WTC11 (cell line): ENCODE data around the gene RASGRF2. TPM values are rescaled to one million over a fixed set of nuclear protein-coding genes. Genes with fewer than 3 reads are reported as not detected.

Experiments
- ATAC-seq: fragments of 200-7000 bp; cut with Tn5 transposase; 2 replicates; pipeline ENCODE4 v1.10.0; 2021; ENCODE audit warnings: mild to moderate bottlenecking, moderate library complexity
- CTCF ChIA-PET: fragments of 300-600 bp; sonication (Branson Sonifier 250); formaldehyde crosslinking; loops from one replicate; lab custom pipeline; 2021; ENCODE audit warnings: antibody characterized with exemption; lab: Charles Lee
- POLR2A ChIA-PET: fragments of 350-600 bp; sonication (Branson Sonifier 250); formaldehyde crosslinking; loops from one replicate; lab custom pipeline; 2021; ENCODE audit warnings: antibody characterized with exemption; lab: Charles Lee
- DNase-seq: peaks from one replicate; pipeline ENCODE4 v3.0.0; 2021; ENCODE audit warnings: low spot score
- H3K27ac Mint-ChIP-seq: 2 replicates; pipeline ENCODE4 v1.8.0; 2021; ENCODE audit warnings: mixed read lengths
- H3K27me3 Mint-ChIP-seq: 2 replicates; pipeline ENCODE4 v1.8.0; 2021; ENCODE audit warnings: low read depth, mild to moderate bottlenecking, moderate library complexity, mixed read lengths
- H3K36me3 Mint-ChIP-seq: 2 replicates; pipeline ENCODE4 v1.8.0; 2021; ENCODE audit warnings: mixed read lengths
- H3K4me1 Mint-ChIP-seq: 2 replicates; pipeline ENCODE4 v1.8.0; 2022; ENCODE audit warnings: mixed read lengths
- H3K4me3 Mint-ChIP-seq: 2 replicates; pipeline ENCODE4 v1.8.0; 2021; ENCODE audit warnings: mild to moderate bottlenecking, moderate library complexity, mixed read lengths
- H3K9me3 Mint-ChIP-seq: 2 replicates; pipeline ENCODE4 v1.8.0; 2021; ENCODE audit warnings: mixed read lengths
- ATF1 ChIP-seq: sonication (generic); formaldehyde crosslinking; IDR thresholded peaks from 2 replicates; pipeline ENCODE4 v1.8.1; 2023; ENCODE audit warnings: mild to moderate bottlenecking, moderate library complexity, missing genetic modification reagents
- EMX1 ChIP-seq: fragments of 250-450 bp; sonication (Bioruptor Pico); IDR thresholded peaks from 2 replicates; pipeline ENCODE4 v1.8.0; 2021; ENCODE audit warnings: mild to moderate bottlenecking
- ESRRA ChIP-seq: sonication (generic); formaldehyde crosslinking; IDR thresholded peaks from 2 replicates; pipeline ENCODE4 v1.8.1; 2022; ENCODE audit warnings: mild to moderate bottlenecking, missing genetic modification reagents, borderline replicate concordance
- GABPB1 ChIP-seq: sonication (generic); formaldehyde crosslinking; IDR thresholded peaks from 2 replicates; pipeline ENCODE4 v1.8.1; 2023; ENCODE audit warnings: mild to moderate bottlenecking, missing genetic modification reagents
- JUN ChIP-seq: sonication (generic); formaldehyde crosslinking; IDR thresholded peaks from 2 replicates; pipeline ENCODE4 v1.8.0; 2023; ENCODE audit warnings: mild to moderate bottlenecking, missing genetic modification reagents
- NFATC4 ChIP-seq: fragments of 250-450 bp; sonication (Bioruptor Pico); IDR thresholded peaks from 2 replicates; pipeline ENCODE4 v1.9.0; 2021; ENCODE audit warnings: mild to moderate bottlenecking
- NR1H2 ChIP-seq: sonication (generic); formaldehyde crosslinking; IDR thresholded peaks from 2 replicates; pipeline ENCODE4 v1.9.0; 2021; ENCODE audit warnings: mild to moderate bottlenecking, moderate library complexity, missing genetic modification reagents
- NR3C1 ChIP-seq: sonication (generic); formaldehyde crosslinking; conservative IDR thresholded peaks from 2 replicates; pipeline ENCODE4 v1.8.1; 2023; ENCODE audit warnings: low read depth, mild to moderate bottlenecking, missing genetic modification reagents
- RELA ChIP-seq: sonication (generic); formaldehyde crosslinking; IDR thresholded peaks from 2 replicates; pipeline ENCODE4 v1.8.1; 2022; ENCODE audit warnings: missing genetic modification reagents, mild to moderate bottlenecking, borderline replicate concordance
- TCF7 ChIP-seq: sonication (generic); formaldehyde crosslinking; IDR thresholded peaks from 2 replicates; pipeline ENCODE4 v1.8.0; 2022; ENCODE audit warnings: mild to moderate bottlenecking, low read depth, missing genetic modification reagents, moderate library complexity
- TEAD4 ChIP-seq: sonication (generic); formaldehyde crosslinking; IDR thresholded peaks from 2 replicates; pipeline ENCODE4 v1.8.0; 2022; ENCODE audit warnings: mild to moderate bottlenecking, missing genetic modification reagents
- ZNF317 ChIP-seq: sonication (generic); formaldehyde crosslinking; IDR thresholded peaks from 2 replicates; pipeline ENCODE4 v1.8.1; 2023; ENCODE audit warnings: low read depth, mild to moderate bottlenecking, moderate library complexity, missing genetic modification reagents, borderline replicate concordance
- ZNF671 ChIP-seq: fragments of 250-450 bp; sonication (Bioruptor Pico); IDR thresholded peaks from 2 replicates; pipeline ENCODE4 v1.8.0; 2021; ENCODE audit warnings: mild to moderate bottlenecking
- total RNA-seq: library from RNA; stranded (reverse); gene quantifications from 3 replicates; pipeline ENCODE4 v1.2.3, GENCODE V29; 2021
- TF ChIP-seq, protein P1 (sequence below): sonication (generic); formaldehyde crosslinking; IDR thresholded peaks from 2 replicates; pipeline ENCODE4 v1.8.0; 2022; ENCODE audit warnings: missing genetic modification reagents
- TF ChIP-seq, protein P2 (sequence below): sonication (generic); formaldehyde crosslinking; IDR thresholded peaks from 2 replicates; pipeline ENCODE4 v1.8.1; 2022; ENCODE audit warnings: low read depth, mild to moderate bottlenecking, moderate library complexity, missing genetic modification reagents, borderline replicate concordance
- TF ChIP-seq, protein P3 (sequence below): sonication (generic); formaldehyde crosslinking; IDR thresholded peaks from 2 replicates; pipeline ENCODE4 v1.8.1; 2022; ENCODE audit warnings: missing genetic modification reagents, borderline replicate concordance
- TF ChIP-seq, protein P4 (sequence below): fragments of 200-600 bp; IDR thresholded peaks from 2 replicates; pipeline ENCODE4 v1.8.0; 2022; ENCODE audit warnings: antibody characterized with exemption
- TF ChIP-seq, protein P5 (sequence below): fragments of 250-450 bp; sonication (Bioruptor Pico); IDR thresholded peaks from 2 replicates; pipeline ENCODE4 v1.8.0; 2021; ENCODE audit warnings: mild to moderate bottlenecking

Gene RASGRF2
- total RNA-seq, 1 experiment from 2014 or later = 17.6 TPM

DNA sequence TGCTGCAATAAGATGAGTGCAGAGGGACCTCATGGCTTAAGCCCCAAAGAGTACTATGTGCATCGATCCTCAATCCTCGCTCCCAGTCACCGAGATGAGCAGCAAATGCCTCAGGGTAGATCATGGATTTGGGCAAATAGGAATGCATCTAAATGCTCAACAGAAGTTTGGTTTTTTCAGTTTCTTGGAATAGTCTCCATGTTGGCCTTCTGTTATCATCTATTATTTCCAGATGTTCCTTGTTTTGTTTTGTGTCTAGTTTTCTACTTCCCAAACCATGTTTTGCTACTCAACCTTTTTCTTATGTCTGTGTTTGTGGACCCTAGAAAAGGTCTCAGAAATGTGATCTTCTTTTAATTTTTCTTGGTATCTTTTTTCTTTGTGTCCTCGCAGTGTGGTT lies 43.5 kb upstream of the RASGRF2 start:
- ChIA-PET POLR2A (no interaction called here), CTCF (interaction anchor here (1.1 kb wide), 1 partner anchor 19 kb away, joined by 3 read pairs; no protein-coding TSS in a partner anchor)
- Mint-ChIP-seq H3K4me1 (peaks cover 15% of the 10 kb centered on the region), H3K27ac (no peak overlapping the region), H3K36me3 (peaks cover 6% of the 10 kb centered on the region; the same call in 1 of the 2 replicates), H3K4me3 (no peak overlapping the region), H3K27me3 (no peaks in the 10 kb centered on the region), H3K9me3 (peaks cover 18% of the 10 kb centered on the region)
- TF ChIP-seq ZNF317 (CRISPR knock-in tag) (no peak), GABPB1 (CRISPR knock-in tag) (no peak), ZNF671 (CRISPR knock-in tag) (no peak), NR1H2 (CRISPR knock-in tag) (no peak), NFATC4 (CRISPR knock-in tag) (no peak), NR3C1 (CRISPR knock-in tag) (no peak), EMX1 (CRISPR knock-in tag) (no peak), ESRRA (CRISPR knock-in tag) (no peak), TEAD4 (CRISPR knock-in tag) (no peak), TCF7 (CRISPR knock-in tag) (no peak), ATF1 (CRISPR knock-in tag) (no peak), RELA (CRISPR knock-in tag) (no peak), JUN (CRISPR knock-in tag) (no peak)
- TF ChIP-seq, protein P1, sequence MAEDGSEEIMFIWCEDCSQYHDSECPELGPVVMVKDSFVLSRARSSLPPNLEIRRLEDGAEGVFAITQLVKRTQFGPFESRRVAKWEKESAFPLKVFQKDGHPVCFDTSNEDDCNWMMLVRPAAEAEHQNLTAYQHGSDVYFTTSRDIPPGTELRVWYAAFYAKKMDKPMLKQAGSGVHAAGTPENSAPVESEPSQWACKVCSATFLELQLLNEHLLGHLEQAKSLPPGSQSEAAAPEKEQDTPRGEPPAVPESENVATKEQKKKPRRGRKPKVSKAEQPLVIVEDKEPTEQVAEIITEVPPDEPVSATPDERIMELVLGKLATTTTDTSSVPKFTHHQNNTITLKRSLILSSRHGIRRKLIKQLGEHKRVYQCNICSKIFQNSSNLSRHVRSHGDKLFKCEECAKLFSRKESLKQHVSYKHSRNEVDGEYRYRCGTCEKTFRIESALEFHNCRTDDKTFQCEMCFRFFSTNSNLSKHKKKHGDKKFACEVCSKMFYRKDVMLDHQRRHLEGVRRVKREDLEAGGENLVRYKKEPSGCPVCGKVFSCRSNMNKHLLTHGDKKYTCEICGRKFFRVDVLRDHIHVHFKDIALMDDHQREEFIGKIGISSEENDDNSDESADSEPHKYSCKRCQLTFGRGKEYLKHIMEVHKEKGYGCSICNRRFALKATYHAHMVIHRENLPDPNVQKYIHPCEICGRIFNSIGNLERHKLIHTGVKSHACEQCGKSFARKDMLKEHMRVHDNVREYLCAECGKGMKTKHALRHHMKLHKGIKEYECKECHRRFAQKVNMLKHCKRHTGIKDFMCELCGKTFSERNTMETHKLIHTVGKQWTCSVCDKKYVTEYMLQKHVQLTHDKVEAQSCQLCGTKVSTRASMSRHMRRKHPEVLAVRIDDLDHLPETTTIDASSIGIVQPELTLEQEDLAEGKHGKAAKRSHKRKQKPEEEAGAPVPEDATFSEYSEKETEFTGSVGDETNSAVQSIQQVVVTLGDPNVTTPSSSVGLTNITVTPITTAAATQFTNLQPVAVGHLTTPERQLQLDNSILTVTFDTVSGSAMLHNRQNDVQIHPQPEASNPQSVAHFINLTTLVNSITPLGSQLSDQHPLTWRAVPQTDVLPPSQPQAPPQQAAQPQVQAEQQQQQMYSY (CRISPR knock-in tag) = no peak
- TF ChIP-seq, protein P2, sequence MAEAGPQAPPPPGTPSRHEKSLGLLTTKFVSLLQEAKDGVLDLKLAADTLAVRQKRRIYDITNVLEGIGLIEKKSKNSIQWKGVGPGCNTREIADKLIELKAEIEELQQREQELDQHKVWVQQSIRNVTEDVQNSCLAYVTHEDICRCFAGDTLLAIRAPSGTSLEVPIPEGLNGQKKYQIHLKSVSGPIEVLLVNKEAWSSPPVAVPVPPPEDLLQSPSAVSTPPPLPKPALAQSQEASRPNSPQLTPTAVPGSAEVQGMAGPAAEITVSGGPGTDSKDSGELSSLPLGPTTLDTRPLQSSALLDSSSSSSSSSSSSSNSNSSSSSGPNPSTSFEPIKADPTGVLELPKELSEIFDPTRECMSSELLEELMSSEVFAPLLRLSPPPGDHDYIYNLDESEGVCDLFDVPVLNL (CRISPR knock-in tag) = no peak
- TF ChIP-seq, protein P3, sequence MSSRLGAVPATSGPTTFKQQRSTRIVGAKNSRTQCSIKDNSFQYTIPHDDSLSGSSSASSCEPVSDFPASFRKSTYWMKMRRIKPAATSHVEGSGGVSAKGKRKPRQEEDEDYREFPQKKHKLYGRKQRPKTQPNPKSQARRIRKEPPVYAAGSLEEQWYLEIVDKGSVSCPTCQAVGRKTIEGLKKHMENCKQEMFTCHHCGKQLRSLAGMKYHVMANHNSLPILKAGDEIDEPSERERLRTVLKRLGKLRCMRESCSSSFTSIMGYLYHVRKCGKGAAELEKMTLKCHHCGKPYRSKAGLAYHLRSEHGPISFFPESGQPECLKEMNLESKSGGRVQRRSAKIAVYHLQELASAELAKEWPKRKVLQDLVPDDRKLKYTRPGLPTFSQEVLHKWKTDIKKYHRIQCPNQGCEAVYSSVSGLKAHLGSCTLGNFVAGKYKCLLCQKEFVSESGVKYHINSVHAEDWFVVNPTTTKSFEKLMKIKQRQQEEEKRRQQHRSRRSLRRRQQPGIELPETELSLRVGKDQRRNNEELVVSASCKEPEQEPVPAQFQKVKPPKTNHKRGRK = no peak
- TF ChIP-seq, protein P4, sequence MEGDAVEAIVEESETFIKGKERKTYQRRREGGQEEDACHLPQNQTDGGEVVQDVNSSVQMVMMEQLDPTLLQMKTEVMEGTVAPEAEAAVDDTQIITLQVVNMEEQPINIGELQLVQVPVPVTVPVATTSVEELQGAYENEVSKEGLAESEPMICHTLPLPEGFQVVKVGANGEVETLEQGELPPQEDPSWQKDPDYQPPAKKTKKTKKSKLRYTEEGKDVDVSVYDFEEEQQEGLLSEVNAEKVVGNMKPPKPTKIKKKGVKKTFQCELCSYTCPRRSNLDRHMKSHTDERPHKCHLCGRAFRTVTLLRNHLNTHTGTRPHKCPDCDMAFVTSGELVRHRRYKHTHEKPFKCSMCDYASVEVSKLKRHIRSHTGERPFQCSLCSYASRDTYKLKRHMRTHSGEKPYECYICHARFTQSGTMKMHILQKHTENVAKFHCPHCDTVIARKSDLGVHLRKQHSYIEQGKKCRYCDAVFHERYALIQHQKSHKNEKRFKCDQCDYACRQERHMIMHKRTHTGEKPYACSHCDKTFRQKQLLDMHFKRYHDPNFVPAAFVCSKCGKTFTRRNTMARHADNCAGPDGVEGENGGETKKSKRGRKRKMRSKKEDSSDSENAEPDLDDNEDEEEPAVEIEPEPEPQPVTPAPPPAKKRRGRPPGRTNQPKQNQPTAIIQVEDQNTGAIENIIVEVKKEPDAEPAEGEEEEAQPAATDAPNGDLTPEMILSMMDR = no peak
- TF ChIP-seq, protein P5, sequence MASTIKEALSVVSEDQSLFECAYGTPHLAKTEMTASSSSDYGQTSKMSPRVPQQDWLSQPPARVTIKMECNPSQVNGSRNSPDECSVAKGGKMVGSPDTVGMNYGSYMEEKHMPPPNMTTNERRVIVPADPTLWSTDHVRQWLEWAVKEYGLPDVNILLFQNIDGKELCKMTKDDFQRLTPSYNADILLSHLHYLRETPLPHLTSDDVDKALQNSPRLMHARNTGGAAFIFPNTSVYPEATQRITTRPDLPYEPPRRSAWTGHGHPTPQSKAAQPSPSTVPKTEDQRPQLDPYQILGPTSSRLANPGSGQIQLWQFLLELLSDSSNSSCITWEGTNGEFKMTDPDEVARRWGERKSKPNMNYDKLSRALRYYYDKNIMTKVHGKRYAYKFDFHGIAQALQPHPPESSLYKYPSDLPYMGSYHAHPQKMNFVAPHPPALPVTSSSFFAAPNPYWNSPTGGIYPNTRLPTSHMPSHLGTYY (CRISPR knock-in tag) = no peak
- ATAC-seq (no peak), DNase-seq (no peak)
